ENCODE results near the gene FOXO4. TPM values are rescaled to one million over a fixed set of nuclear protein-coding genes. Genes with fewer than 3 reads are reported as not detected.
"Not testable (repeated sequence)": the region's sequence is repeated elsewhere in the genome, so short reads cannot be mapped to it uniquely, and the experiment has no call there.

FOXO4 gene
- total RNA-seq, result 1 to 10 TPM; 6.0 to 7.8 TPM

- H3K27me3 Mint-ChIP-seq, result no peaks in the 10 kb centered on the region
- peak within 1 kb of the TSS; percentile 97 for H3K4me3 Mint-ChIP-seq
- peak within 1 kb of the TSS; percentile 89 for H3K27ac Mint-ChIP-seq
- no peaks in the 10 kb centered on the region for H3K36me3 Mint-ChIP-seq
- peak; percentile 85 for DNase-seq
- no peaks in the 10 kb centered on the region for H3K9me3 Mint-ChIP-seq
- H3K4me1 Mint-ChIP-seq, result peaks cover 25% of the 10 kb centered on the region
Measured at GRCh38 chrX:71095555-71095980, at the start of gene FOXO4. TSS of gene FOXO4 (plus strand) at chrX:71095851. CDS start at chrX:71096529, 678 bp downstream.

- H3K9me3 Mint-ChIP-seq, H3K27ac Mint-ChIP-seq, H3K4me3 Mint-ChIP-seq, H3K27me3 Mint-ChIP-seq, H3K36me3 Mint-ChIP-seq, DNase-seq, H3K4me1 Mint-ChIP-seq: not testable (repeated sequence)
Measured at GRCh38 chrX:71047891-71048290, 47.8 kb upstream of the FOXO4 start.

- Mint-ChIP-seq H3K27ac (no peak overlapping the region), H3K9me3 (no peaks in the 10 kb centered on the region), H3K4me3 (peak overlapping the region; percentile 22), H3K4me1 (peaks cover 10% of the 10 kb centered on the region), H3K36me3 (peaks cover 3% of the 10 kb centered on the region), H3K27me3 (no peaks in the 10 kb centered on the region)
- DNase-seq, result no peak
Measured at GRCh38 chrX:71052721-71053120, 42.9 kb upstream of the FOXO4 start.

- DNase-seq, result no peak
- no peaks in the 10 kb centered on the region for H3K27me3 Mint-ChIP-seq
- H3K4me3 Mint-ChIP-seq, result peak overlapping the region; percentile 22
- H3K9me3 Mint-ChIP-seq, result no peaks in the 10 kb centered on the region
- H3K4me1 Mint-ChIP-seq, result peaks cover 15% of the 10 kb centered on the region
- peaks cover 3% of the 10 kb centered on the region for H3K36me3 Mint-ChIP-seq
- H3K27ac Mint-ChIP-seq, result no peak overlapping the region
Measured at GRCh38 chrX:71053217-71053621, 42.4 kb upstream of the FOXO4 start.

GRCh38 chrX:71056867-71057266 is 38.8 kb upstream of the FOXO4 start:
- no peaks in the 10 kb centered on the region for H3K27me3 Mint-ChIP-seq
- H3K4me1 Mint-ChIP-seq, result peaks cover 32% of the 10 kb centered on the region
- H3K36me3 Mint-ChIP-seq, result peaks cover 15% of the 10 kb centered on the region

GRCh38 chrX:71057848-71058530 is 37.7 kb upstream of the FOXO4 start:
- Mint-ChIP-seq H3K9me3 (no peaks in the 10 kb centered on the region), H3K36me3 (peaks cover 19% of the 10 kb centered on the region), H3K27me3 (no peaks in the 10 kb centered on the region), H3K4me1 (peaks cover 32% of the 10 kb centered on the region), H3K27ac (no peak overlapping the region), H3K4me3 (no peak overlapping the region)
- DNase-seq, result no peak

More at GRCh38 chrX:71056867-71057266, 38.8 kb upstream of the FOXO4 start:
- no peak for DNase-seq
- Mint-ChIP-seq H3K9me3 (no peaks in the 10 kb centered on the region), H3K4me3 (no peak overlapping the region), H3K27ac (no peak overlapping the region)

GRCh38 chrX:71060127-71060526 is 35.5 kb upstream of the FOXO4 start:
- H3K27me3 Mint-ChIP-seq, result no peaks in the 10 kb centered on the region
- no peak overlapping the region for H3K27ac Mint-ChIP-seq
- H3K4me1 Mint-ChIP-seq, result peaks cover 34% of the 10 kb centered on the region
- H3K9me3 Mint-ChIP-seq, result no peaks in the 10 kb centered on the region
- H3K4me3 Mint-ChIP-seq, result no peak overlapping the region
- H3K36me3 Mint-ChIP-seq, result peaks cover 23% of the 10 kb centered on the region
- DNase-seq, result no peak

GRCh38 chrX:71067089-71067488 is 28.6 kb upstream of the FOXO4 start:
- peaks cover 14% of the 10 kb centered on the region for H3K36me3 Mint-ChIP-seq
- H3K9me3 Mint-ChIP-seq, result no peaks in the 10 kb centered on the region

GRCh38 chrX:71067712-71068043 is 28.0 kb upstream of the FOXO4 start:
- Mint-ChIP-seq H3K4me1 (peaks cover 11% of the 10 kb centered on the region), H3K9me3 (no peaks in the 10 kb centered on the region), H3K27me3 (no peaks in the 10 kb centered on the region), H3K36me3 (peaks cover 12% of the 10 kb centered on the region), H3K27ac (peak overlapping the region; percentile 97), H3K4me3 (peak overlapping the region; percentile 99)
- DNase-seq, result no peak

More at GRCh38 chrX:71067089-71067488, 28.6 kb upstream of the FOXO4 start:
- H3K27ac Mint-ChIP-seq, result peak overlapping the region; percentile 97
- no peak for DNase-seq
- H3K4me3 Mint-ChIP-seq, result peak overlapping the region; percentile 99
- H3K27me3 Mint-ChIP-seq, result no peaks in the 10 kb centered on the region
- H3K4me1 Mint-ChIP-seq, result peaks cover 11% of the 10 kb centered on the region

- Mint-ChIP-seq H3K4me1 (peaks cover 11% of the 10 kb centered on the region), H3K27me3 (no peaks in the 10 kb centered on the region), H3K9me3 (no peaks in the 10 kb centered on the region), H3K4me3 (peak within 1 kb of the TSS; percentile 99), H3K27ac (peak within 1 kb of the TSS; percentile 97), H3K36me3 (peaks cover 11% of the 10 kb centered on the region)
- DNase-seq, result peak; percentile 88
Measured at GRCh38 chrX:71068044-71068918, 27.4 kb upstream of the FOXO4 start, which contains the start of gene SNX12. TSS of gene SNX12 (minus strand) at chrX:71068334. CDS start at chrX:71068306, 28 bp downstream.

GRCh38 chrX:71070531-71070930 is 25.1 kb upstream of the FOXO4 start:
- H3K27ac Mint-ChIP-seq, result no peak overlapping the region
- no peak for DNase-seq
- H3K36me3 Mint-ChIP-seq, result peaks cover 5% of the 10 kb centered on the region
- no peak overlapping the region for H3K4me3 Mint-ChIP-seq
- no peaks in the 10 kb centered on the region for H3K9me3 Mint-ChIP-seq
- peaks cover 9% of the 10 kb centered on the region for H3K4me1 Mint-ChIP-seq
- H3K27me3 Mint-ChIP-seq, result no peaks in the 10 kb centered on the region

GRCh38 chrX:71081330-71082123 is 14.1 kb upstream of the FOXO4 start:
- no peak overlapping the region for H3K27ac Mint-ChIP-seq
- H3K27me3 Mint-ChIP-seq, result no peaks in the 10 kb centered on the region
- H3K4me3 Mint-ChIP-seq, result no peak overlapping the region
- H3K9me3 Mint-ChIP-seq, result no peaks in the 10 kb centered on the region
- DNase-seq, result no peak
- peaks cover 6% of the 10 kb centered on the region for H3K4me1 Mint-ChIP-seq
- H3K36me3 Mint-ChIP-seq, result no peaks in the 10 kb centered on the region

- H3K27me3 Mint-ChIP-seq, result no peaks in the 10 kb centered on the region
- H3K4me1 Mint-ChIP-seq, result peaks cover 6% of the 10 kb centered on the region
- H3K36me3 Mint-ChIP-seq, result no peaks in the 10 kb centered on the region
- no peak overlapping the region for H3K4me3 Mint-ChIP-seq
- DNase-seq, result no peak
- no peaks in the 10 kb centered on the region for H3K9me3 Mint-ChIP-seq
- H3K27ac Mint-ChIP-seq, result no peak overlapping the region
Measured at GRCh38 chrX:71082124-71082647, 13.5 kb upstream of the FOXO4 start.

- Mint-ChIP-seq H3K4me1 (peaks cover 6% of the 10 kb centered on the region), H3K27ac (no peak overlapping the region), H3K4me3 (no peak overlapping the region), H3K27me3 (no peaks in the 10 kb centered on the region), H3K36me3 (no peaks in the 10 kb centered on the region), H3K9me3 (no peaks in the 10 kb centered on the region)
- DNase-seq, result no peak
Measured at GRCh38 chrX:71082822-71083221, 12.8 kb upstream of the FOXO4 start.

- Mint-ChIP-seq H3K27me3 (no peaks in the 10 kb centered on the region), H3K4me3 (no peak overlapping the region), H3K36me3 (no peaks in the 10 kb centered on the region), H3K27ac (no peak overlapping the region), H3K4me1 (peaks cover 6% of the 10 kb centered on the region), H3K9me3 (no peaks in the 10 kb centered on the region)
- DNase-seq, result no peak
Measured at GRCh38 chrX:71085900-71086299, 9.8 kb upstream of the FOXO4 start.
